Peyer's patch (tissue), 4 donors: ENCODE results near the gene ACOD1.

Experiments
- CTCF ChIP-seq, 6 experiments: fragments of 450-650 bp in 4 of 6; fragments of 200-600 bp in 2 of 6; sonication (generic) in 1 of 6; IDR thresholded peaks; one replicate each; pipeline ENCODE4 v1.5.1; 2017 to 2019; ENCODE audit warnings: antibody characterized with exemption in 6 of 6, mild to moderate bottlenecking in 3 of 6, moderate library complexity in 1 of 6
- POLR2A ChIP-seq, 2 donors: fragments of 450-650 bp; IDR thresholded peaks; one replicate each; pipeline ENCODE4 v1.5.1; 2017; ENCODE audit warnings: antibody characterized with exemption in 2 of 2, mild to moderate bottlenecking in 2 of 2, moderate library complexity in 2 of 2

DNA sequence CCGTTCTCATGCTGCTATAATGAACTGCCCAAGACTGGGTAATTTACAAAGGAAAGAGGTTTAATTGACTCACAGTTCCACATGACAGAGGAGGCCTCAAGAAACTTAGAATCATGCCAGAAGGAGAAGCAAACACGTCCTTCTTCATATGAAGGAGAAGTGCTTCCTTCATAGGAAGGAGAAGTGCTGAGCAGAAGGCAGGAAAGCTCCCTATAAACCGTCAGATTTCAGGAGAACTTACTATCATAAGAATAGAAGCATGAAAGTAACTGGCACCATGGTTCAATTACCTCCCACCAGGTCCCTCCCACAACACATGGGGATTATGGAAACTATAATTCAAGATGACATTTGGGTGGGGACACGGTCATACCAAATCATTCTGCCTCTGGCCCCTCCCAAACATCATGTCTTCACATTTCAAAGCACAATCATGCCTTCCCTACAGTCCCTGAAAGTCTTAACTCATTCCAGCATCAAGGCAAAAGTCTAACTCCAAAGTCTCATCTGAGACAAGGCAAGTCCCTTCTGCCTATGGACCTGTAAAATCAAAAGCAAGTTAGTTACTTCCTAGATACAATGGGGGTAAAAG is 10.6 kb downstream of the ACOD1 start:
- TF ChIP-seq CTCF (IDR thresholded peaks at IDR 0.05), result no peak
- no peak for TF ChIP-seq POLR2A (IDR thresholded peaks at IDR 0.05)
